NCI-H526 (cell line): ENCODE results near the gene WDR86.
A peak's percentile ranks its signal among the peaks of the same experiment; 100 is the strongest.

Experiments used
- DNase-seq, 2 experiments: peaks; one replicate each; lab custom pipeline; 2025; lab: John Stamatoyannopoulos, UW

The WDR86 gene

DNA sequence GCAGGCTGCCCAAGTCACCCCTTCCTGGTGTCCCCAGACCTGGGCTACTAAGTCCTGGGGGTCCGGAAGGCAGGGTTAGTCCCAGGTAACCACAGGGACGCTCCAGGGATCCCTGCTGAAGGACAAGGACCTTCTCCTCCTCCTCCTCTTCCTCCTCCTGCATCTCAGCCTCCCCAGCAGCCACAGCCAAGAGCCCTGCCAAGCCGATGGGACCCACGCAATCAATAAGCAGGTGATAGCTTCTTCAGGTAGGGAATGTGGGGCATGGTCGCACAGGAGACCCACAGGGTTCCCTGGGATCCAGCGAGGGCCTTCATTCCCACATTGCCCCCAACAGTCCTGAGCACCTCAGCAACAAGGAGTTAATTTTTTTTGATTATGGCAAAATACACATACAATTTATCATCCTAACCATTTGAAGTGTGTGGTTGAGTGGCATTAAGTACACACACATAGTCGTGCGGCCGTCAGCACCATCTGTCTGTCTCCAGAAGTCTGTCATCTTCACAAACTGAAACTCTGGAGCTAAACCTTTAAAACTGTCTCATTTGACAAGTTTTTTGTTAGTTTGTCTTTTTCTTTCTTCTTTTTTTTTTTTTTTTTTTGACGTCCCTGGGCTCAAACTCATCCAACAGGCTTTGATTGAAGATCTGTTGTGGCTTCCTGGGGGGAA lies 18.0 kb upstream of the WDR86 start:
- DNase-seq = no peak

DNA sequence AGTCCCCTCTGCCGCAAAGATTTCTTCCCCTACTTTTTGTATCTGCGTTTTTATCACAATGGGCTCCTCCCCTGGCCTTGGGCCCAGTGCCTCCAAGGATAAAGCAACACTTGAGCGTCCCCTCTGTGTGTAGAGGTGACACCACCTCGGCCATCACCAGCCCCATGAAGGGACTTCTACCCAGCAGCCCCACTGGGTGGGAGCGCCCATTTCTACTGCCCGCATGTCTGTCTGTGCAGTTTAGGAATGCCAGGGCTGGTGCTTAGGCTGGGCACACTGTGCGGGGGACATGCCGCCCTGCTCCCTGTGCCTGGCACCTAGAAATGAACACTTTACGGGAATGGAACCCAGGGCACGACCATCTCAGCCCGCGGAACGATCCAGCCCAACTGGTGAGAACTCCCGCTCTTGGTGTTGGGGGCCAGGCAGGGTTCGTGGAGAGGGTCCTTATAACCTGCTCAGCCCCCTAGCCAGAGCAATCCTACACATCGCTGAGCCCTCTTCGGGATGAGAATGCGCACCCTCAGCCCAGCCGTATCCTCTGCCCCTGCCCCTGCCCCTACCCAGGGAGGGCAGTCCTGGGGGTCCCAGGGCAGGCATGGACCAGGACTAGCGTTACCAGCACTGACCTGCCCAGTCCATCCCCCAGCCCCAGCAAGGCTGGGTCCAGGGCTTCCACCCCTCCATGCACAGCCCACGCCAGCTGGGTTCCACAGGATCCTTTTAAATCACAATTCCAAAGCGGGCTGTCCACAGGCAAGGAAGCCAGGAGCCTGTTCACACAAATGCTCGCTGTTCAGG lies 17.3 kb upstream of the WDR86 start:
- no peak for DNase-seq

DNA sequence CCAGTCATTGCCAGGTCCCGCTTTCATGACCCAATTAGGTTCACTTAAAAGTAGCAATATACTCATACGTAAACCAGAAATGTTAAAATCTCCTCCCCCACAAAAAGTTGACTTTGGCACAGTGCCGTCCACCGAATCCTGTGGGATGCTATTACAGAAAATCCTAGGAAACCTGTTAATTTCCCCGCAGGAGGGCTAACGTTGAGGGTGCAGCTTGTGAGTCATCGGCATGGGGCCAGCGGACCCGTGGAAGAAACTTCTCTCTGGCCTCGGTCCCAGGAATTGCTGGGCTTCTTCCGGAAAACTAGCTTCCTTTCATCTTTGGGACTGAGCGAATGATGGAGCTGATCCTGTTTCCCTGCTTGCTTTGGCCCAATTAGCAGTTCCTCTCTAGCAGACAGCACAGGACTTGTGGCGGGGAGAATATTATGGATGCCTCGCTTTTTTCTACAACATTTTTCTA lies 16.6 kb upstream of the WDR86 start:
- DNase-seq = no peak

DNA sequence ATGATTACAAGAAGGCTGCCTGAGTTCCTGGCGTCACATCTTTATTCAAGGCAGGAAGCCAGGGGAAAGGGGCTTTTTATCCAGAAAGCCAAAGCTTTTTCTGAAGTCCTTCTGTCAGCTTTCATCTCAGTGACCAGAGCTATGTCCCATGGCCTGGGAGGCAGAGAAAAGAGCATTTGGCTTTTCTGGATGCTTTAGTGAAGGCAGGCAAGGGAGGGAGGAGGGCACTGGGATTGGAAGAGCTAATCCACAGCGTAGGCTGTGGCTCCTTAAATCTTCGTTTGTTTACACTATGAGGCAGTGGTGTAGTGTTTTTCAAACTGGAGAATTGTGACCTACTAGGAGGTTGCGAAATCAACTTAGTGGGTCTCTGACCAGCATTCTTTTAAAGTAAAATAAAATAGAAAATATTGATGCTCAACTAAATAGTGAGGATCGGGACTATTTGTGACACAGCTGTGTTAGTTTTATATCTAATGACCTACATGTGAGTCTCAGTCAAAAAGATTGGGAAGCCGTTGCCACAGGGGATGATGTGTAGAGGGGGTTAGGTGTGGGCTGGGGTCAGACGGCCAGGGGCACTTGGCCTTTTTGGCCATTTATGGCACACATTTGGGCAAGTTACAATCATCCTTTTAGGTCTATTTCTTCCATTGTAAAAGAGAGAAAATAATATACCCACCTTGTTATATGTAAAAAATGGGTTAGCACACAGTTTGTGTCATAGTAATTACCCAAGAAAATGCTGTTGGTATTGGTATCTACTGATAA lies 16.0 kb upstream of the WDR86 start:
- no peak for DNase-seq

DNA sequence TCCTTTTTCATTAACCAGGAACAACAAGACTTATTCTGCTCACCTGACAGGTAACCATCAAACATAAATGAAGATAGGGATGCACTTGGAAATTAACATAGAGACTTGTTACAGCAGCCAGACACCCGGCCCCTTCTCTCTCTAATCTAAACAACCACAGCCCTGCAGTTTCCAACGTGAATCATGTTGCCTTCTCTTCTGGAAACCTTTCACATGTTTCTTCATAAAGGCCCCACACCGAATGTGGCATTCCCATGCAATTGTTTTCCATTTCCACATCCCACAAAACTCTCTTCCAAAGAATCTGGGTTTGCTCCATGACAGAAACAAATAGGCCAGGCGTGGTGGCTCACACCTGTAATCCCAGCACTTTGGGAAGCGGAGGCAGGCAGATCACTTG lies 15.0 kb upstream of the WDR86 start:
- no peak for DNase-seq

DNA sequence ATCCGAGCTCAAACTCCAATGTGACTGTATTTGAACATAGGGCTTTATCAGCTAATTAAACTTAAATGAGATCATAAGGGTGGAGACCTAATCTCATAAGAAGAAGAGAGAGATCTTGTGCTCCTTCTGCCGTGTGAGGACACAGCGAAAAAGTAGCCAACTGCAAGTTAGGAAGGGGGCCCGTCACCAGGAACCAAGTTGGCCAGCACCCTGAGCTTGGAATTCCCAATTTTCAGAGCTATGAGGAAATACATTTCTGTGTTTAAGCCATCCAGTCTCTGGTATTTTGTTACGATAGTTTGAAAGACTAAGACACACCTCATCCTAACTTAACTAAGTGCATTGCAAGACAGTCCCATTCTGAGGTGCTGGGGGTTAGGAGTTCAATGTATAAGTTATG lies 14.1 kb upstream of the WDR86 start:
- DNase-seq = no peak

DNA sequence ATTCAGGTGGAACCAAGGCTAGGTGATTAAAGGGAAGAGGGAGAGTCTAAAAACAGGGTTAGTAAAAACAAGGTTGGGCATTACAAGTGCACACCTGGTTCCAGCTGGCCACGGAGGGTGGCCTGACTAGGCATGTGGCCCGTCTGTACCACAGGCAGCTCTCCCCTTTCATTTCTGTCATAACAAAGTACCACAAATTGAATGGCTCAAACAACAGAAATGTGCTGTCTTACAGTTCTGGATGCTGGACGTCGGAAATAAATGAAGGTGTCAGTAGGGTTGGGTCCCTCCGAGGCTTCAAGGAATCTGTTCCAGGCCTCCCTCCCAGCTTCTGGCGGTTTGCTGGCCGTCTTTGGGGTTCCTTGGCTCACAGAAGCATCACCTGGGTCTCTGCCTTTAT lies 13.4 kb upstream of the WDR86 start:
- DNase-seq = no peak

DNA sequence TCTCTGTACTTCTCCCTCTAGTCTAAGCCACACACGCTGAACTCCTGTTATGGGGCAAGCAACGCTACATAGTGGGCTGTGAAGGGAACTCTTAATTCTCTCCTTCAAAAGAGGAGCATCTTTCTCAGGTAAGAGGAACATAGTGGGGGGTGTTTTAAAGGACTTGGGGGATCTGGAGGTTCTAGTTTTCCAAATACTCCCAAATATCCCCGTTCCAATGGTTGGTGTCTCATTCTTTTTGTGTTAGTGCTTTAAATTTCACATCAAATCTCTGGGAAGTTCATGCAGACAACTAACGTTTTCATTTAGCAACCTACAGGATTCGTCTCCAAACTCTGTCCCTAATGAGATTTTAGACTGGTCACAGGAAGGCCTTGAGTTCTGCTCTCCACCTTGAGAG lies 12.4 kb upstream of the WDR86 start:
- no peak for DNase-seq

DNA sequence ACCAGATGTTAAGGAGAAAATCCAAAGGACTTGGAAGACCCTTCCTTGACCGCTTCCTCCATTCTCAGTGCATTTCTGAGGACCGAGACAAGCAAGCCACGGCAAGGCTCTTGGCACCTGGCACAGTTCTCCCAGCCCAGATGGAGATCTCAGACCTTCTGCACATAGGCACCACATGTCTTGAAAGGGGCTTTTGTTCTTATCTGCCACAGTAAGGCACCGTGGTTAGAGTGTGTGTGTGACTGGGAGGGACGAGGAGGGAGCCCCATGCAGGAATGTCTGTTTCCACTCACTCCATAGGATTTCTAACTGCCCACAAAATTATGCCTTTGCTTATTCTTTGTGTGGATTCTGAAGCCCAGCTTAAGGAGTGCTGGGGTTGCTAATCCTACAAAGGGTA lies 10.3 kb upstream of the WDR86 start:
- no peak for DNase-seq

DNA sequence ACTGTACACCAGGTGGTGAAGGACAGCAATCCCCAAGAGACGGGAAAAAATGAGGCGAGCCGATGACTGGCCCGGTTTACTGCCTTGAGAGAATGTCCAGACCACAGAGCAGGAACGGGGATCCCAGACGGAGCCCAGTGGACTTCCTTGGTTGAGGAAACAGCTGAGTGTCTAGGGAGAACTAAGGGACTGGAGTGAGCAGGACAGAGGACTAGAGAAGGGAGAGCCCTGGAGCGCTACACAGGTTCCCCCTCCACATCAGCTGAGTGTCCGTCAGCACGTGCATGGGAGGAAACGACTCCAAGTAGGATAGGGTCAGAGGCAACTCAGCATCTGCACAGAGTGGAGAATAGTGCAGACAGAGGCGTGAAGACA lies 7.1 kb upstream of the WDR86 start:
- DNase-seq = no peak

DNA sequence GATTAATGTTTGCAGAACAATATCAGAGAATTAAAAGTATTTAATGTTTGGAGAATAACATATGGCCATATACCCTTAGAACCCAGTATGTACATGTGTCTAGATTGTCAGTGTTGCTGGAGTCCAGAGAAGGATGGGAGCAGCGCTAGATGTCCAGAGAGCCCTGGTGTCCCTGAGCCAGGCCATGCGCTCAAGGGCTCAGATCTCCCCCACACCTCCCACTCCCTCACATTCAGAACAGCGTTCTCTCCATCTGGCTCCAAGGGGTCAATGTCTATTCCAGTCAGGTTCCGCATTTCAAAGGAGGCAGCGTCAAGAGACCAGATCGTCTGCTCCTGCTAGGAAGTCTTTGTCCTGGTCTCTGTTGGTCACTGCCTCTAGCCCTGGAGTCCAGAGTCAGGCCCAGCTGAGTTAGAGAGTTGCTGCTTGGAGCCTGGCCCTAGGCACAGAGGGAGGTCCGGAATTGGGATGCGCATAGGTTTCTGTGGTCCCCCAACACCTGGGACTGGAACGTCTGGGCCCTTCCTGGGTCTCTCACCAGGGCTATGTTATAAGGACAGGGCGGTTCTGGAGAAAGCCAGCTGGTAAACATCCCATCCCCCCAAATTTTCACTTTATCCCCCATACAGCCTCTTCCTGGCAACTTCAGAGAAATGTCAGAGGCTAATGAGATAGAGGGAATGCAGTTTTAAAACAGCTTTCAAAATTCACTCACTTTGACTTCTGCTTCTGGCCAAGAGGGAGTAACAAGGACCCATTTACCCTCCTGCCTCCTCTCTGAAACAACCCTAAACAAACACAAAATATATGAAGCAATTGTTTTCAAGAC lies 6.5 kb upstream of the WDR86 start:
- no peak for DNase-seq

DNA sequence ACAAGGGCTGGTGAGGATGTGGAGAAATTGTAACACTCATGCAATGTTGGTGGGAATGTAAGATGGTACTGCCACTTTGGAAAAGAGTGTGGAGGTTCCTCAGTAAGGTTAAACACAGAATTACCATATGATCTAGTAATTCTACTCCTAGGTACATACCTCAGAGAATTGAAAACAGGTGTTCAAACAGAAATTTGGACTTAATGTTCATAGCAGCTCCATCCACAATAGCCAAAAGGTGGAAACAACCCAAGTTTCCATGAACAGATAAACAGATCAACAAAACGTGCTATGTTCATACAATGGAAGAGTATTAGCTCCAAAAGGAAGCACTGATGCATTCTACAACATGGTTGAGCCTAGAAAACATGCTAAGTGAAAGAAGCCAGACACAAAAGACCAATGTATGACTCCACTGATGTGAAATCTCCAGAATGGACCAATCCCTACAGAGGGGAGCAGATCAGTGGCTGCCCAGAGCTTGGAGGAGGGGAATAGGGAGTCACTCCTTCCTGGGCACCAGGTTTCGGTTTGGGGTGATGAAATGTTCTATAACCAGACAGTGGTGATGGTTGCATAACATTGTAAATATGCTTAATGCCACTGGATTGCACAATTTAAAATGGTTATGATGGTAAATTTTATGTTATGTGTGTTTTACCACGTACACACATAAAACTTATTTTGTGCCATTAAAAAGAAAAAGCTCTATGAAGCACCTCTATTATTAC lies 5.7 kb upstream of the WDR86 start:
- no peak for DNase-seq

DNA sequence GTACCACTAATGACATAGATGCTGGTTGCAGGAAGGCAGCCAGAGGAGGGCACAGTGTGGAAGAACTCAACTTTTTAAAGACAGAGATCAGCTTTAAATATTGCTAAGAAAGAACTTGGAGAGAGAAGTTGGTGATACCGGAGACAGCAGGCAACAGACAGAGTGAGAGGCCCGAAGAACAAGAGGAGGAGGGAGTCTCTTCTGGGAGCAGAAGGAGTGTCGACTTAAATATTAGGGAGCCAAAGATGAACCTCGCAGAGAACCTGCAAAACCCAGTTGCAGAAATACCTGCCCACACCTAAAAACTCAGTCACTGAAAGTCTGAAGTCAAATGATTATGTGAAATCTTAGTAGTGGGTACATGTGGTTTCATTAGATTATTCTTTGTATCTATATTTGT lies 3.4 kb upstream of the WDR86 start:
- no peak for DNase-seq

DNA sequence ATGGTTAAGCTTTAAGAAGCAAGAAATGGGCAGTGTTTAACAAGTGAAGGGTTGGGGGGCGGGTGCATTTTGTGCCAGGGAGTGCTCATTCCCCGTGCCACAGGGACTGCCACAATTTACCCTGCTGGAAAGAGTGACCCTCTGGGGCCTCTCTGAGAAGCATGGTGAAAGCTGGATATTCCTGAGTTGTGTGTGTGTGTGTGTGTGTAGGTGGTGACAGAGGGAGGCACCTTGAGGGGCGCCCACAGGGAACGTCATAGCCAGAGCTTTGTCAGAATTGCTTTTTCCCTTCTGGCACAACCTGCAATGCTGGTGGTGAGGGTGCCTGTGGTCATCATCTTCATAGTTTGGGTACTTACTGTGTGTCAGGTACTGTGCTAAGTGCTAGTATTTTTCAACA lies 2.5 kb upstream of the WDR86 start:
- DNase-seq = no peak

DNA sequence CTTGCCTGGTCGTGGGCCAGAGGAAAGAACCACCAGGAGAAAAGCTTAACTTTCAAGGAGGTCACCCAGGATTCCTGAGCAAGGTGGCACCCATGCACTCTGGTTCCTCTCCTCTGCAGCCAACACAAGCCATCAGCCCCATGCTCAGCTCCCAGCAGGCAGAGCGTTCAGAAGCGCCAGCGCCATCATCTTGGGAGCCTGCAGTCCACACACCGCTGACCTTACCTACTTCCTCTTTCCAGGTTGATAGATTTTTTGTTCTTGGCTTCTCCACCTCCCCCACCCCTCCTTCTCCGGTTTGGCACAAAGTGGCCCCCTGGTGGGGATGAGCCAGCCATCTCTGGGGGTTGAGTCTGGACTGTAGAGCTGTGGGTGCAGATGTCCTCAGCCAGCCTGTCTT lies 1.7 kb upstream of the WDR86 start:
- DNase-seq = peak in 1 of 2 experiments; percentile 24

DNA sequence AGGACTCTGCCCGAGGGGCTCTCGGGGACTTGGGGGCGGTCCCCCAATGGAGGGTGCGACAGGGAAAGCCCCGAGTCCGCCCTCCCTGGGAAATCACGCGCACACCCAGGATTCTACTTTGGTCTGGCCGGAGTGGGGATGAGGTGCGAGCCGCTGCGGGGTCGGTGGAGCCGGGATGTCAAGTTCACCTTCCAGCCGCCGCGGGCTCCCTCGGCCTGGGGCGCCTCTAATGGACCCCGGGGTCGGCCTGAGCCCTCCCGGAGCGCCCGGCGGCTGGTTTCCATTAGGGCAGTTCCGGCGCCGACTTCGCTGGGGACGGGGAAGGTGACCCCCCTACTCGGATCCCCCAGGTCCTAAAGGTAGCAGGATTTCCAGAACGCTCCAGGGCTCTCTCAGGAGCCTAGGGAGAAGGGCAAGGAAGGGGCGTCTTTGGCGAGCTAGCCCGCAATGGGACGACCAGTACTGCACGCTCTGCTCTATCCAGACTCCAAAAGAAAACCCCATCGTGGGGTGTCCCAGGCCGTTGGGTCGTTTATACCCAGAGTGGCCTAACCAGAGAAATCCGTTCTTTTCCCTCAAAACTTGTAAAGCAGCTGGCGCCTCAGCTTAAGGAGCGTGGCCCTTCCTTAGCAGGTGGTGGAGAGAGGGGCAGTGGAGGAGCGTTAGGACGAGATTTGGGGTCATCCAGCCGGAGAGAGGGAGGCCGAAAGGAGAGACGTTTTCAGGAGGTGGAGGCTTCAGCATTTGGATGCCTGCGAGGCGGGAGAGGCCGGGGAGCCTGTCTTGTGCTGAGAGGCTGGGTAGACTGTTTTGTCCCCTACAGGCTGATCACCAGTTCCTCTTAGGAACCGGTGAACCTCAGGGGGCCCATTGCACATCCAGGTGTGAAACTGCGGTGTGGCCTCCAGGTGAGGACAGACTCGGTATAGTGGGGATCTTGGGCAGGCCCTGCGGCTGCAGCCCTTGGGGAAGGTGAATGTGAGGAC lies 860 bp upstream of the WDR86 start:
- DNase-seq = peak in 1 of 2 experiments; percentile 56

DNA sequence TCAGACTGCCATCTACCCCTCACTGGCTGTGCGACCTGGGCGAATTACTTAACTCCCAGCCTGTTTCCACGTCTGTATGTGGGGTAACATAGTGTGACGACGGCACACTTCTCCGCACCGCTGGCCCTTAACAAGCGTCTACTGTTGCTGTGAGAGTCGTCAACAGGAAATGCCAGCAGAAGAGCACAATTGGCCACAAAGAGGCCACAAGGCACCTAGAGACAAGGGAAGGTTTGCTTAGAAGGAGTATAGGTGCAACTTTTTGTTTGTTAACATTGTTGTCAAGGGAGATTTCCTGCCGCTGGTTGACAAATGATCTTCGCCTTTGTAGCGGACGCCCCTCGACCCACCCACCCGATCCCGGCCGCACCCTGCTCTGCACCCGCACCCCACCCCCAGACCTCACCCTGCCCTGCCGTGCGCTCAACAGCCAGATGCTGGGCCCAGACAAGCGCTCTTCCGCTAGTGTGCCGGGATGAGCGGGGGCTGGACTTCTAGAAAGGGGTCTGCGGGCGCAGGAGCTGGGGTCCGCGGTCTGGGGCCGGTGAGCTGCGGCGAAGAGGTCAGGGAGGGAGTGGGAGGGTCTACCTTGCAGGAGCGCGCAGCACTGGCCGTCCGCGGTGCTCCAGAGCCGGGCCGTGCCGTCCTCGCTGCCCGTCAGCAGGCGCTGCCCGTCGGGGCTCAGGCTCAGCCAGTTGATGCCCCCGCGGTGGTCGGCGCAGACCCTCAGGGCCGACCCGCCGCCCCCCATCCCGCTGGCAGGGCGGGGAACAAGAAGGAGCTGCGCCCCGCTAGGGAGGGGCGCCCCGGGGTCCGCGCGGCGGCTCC lies 785 bp downstream of the WDR86 start:
- DNase-seq = peak in 1 of 2 experiments; percentile 40

DNA sequence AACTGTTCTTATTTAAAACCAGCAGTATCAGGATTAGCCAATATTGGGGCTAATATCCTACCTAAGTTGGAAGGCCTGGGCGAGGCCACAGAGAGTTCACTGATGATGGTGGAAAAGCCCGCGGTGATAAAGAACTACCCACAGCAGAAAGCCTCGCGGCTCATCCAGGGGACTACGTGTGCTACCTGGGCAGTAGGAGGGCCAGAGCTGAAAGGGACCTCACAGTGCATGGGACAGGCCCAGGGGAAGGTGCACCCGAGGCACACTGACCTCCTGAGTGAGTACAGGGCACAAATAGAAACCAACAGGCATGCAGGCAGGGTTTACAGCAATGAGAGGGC lies 1.4 kb downstream of the WDR86 start:
- DNase-seq = no peak

DNA sequence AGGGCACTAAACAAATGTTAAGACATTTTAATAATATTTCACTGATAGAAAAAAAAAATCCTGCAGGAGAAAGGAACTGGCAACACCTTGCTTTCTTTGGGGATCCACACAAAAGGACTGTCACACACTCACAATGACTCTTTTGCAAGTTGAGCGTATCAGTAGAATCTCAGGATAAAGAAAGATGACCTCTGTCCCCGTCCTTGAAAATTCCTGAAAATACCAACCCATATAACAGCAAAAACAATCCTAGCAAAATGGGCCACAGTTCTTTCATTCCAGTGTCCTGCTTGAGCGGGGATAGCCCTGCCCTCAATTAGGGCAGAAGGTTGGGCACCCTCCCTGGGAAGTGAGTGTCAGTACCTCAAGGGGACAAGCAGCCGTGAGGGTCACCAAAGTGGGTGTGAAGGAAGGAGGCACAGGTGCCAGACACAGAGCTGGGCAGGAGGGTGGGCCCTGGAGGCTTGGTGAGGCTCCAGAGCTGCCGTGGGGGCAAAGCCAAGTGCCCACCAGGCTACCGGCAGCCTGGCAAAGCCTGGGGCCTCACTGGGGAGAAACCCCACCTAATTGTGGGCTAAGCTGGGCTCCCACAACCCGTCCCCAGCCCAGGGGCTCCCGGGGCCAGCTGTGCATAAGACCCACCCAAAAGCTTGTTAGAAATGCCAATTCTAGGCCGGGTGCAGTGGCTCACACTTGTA lies 2.8 kb downstream of the WDR86 start:
- DNase-seq = no peak
